LoVo (cell line): ENCODE data around the gene NECTIN4.
"Not testable (repeated sequence)": the region's sequence is repeated elsewhere in the genome, so short reads cannot be mapped to it uniquely, and the experiment has no call there.

Source experiments
- DNase-seq: peaks from one replicate; pipeline ENCODE4 v3.0.0-alpha.2; 2016; ENCODE audit warnings: low spot score

NECTIN4 gene

GRCh38 chr1:161089251-161089924 is at the start of gene NECTIN4:
Gene NECTIN4, minus strand, starts transcription at chr1:161089558. Its CDS starts 262 bp downstream, at chr1:161089296.
- DNase-seq = no peak

GRCh38 chr1:161138431-161138830 is 49.1 kb upstream of the NECTIN4 start:
- DNase-seq = no peak

- DNase-seq = no peak
Measured at GRCh38 chr1:161137881-161138280, 48.5 kb upstream of the NECTIN4 start.

GRCh38 chr1:161133220-161133740 is 43.9 kb upstream of the NECTIN4 start:
- peak; percentile 17 for DNase-seq

- DNase-seq = peak; percentile 94
Measured at GRCh38 chr1:161132410-161133219, 43.3 kb upstream of the NECTIN4 start, which contains the start of gene DEDD. Gene DEDD, minus strand, starts transcription at chr1:161132667. Its CDS starts 8,205 bp downstream, at chr1:161124462.

- no peak for DNase-seq
Measured at GRCh38 chr1:161131523-161132409, 42.4 kb upstream of the NECTIN4 start.

- no peak for DNase-seq
Measured at GRCh38 chr1:161130266-161130665, 40.9 kb upstream of the NECTIN4 start.

GRCh38 chr1:161128591-161129420 is 39.4 kb upstream of the NECTIN4 start:
- DNase-seq = no peak

GRCh38 chr1:161127649-161128048 is 38.3 kb upstream of the NECTIN4 start:
- no peak for DNase-seq

- no peak for DNase-seq
Measured at GRCh38 chr1:161122967-161123366, 33.6 kb upstream of the NECTIN4 start.

GRCh38 chr1:161121834-161122233 is 32.5 kb upstream of the NECTIN4 start:
- DNase-seq = no peak

GRCh38 chr1:161121042-161121650 is 31.8 kb upstream of the NECTIN4 start:
- DNase-seq = no peak

GRCh38 chr1:161119092-161119903 is 29.9 kb upstream of the NECTIN4 start:
- peak; percentile 59 for DNase-seq

GRCh38 chr1:161117759-161118581 is 28.6 kb upstream of the NECTIN4 start, which contains the start of the genes NIT1 and PFDN2:
Gene NIT1, plus strand, starts transcription at chr1:161118105. Its CDS starts 72 bp downstream, at chr1:161118177.
Gene PFDN2, minus strand, starts transcription at chr1:161118037. Its CDS starts 11 bp downstream, at chr1:161118026.
- DNase-seq = peak; percentile 90

- DNase-seq = not testable (repeated sequence)
Measured at GRCh38 chr1:161115961-161116360, 26.6 kb upstream of the NECTIN4 start.

- DNase-seq = peak; percentile 63
Measured at GRCh38 chr1:161115132-161115711, 25.9 kb upstream of the NECTIN4 start.

- DNase-seq = no peak
Measured at GRCh38 chr1:161114556-161114955, 25.2 kb upstream of the NECTIN4 start.

GRCh38 chr1:161113915-161114314 is 24.6 kb upstream of the NECTIN4 start:
- DNase-seq = no peak
